H1 (cell line): ENCODE data around the gene NOTCH4. TPM values are rescaled to one million over a fixed set of nuclear protein-coding genes. Genes with fewer than 3 reads are reported as not detected.
A peak's percentile ranks its signal among the peaks of the same experiment; 100 is the strongest.
"Not testable (repeated sequence)": the region's sequence is repeated elsewhere in the genome, so short reads cannot be mapped to it uniquely, and the experiment has no call there.

ENCODE experiments used
- CTCF ChIA-PET: fragments of 300-600 bp; sonication (Branson Sonifier 250); formaldehyde crosslinking; loops from one replicate; lab custom pipeline; 2021; ENCODE audit not compliant: partially characterized antibody; lab: Charles Lee
- POLR2A ChIA-PET: fragments of 300-600 bp; sonication (Branson Sonifier 250); formaldehyde crosslinking; loops from one replicate; lab custom pipeline; 2021; ENCODE audit warnings: inconsistent platforms; ENCODE audit not compliant: partially characterized antibody; lab: Charles Lee
- DNase-seq, 2 experiments: peaks; one replicate each; pipeline versions ENCODE4 v3.0.0 to v3.0.0-alpha.2; 2010 to 2022; ENCODE audit warnings: low spot score in 2 of 2, low read depth in 1 of 2, mixed read lengths in 1 of 2
- FAIRE-seq: peaks from 2 replicates; lab custom pipeline; 2011; peaks lifted over from hg19 to GRCh38; lab: Jason Lieb, UNC
- H2AFZ ChIP-seq: 2 replicates; pipeline ENCODE4 v1.8.1; 2012; ENCODE audit warnings: low read length, inconsistent platforms
- H2AK5ac ChIP-seq: 2 replicates; pipeline ENCODE4 v1.6.1; 2013; ENCODE audit warnings: low read depth, low read length
- H2BK120ac ChIP-seq: replicated peaks from 2 replicates; pipeline ENCODE3; 2013; ENCODE audit warnings: low read depth, low read length, inconsistent platforms
- H2BK12ac ChIP-seq: 2 replicates; pipeline ENCODE4 v1.6.1; 2013; ENCODE audit warnings: low read depth, low read length
- H2BK15ac ChIP-seq: 2 replicates; pipeline ENCODE4 v1.6.1; 2013; ENCODE audit warnings: low read length
- H2BK20ac ChIP-seq: 2 replicates; pipeline ENCODE4 v1.6.1; 2013; ENCODE audit warnings: low read length
- H2BK5ac ChIP-seq: 2 replicates; pipeline ENCODE4 v1.6.1; 2013; ENCODE audit warnings: low read depth, low read length
- H3K14ac ChIP-seq: 2 replicates; pipeline ENCODE4 v1.6.1; 2013; ENCODE audit warnings: inconsistent platforms; ENCODE audit not compliant: insufficient read length
- H3K18ac ChIP-seq: 2 replicates; pipeline ENCODE4 v1.6.1; 2013; ENCODE audit warnings: low read length; ENCODE audit errors: extremely low read depth
- H3K23ac ChIP-seq: 2 replicates; pipeline ENCODE4 v1.6.1; 2013; ENCODE audit warnings: inconsistent platforms; ENCODE audit not compliant: insufficient read length
- H3K23me2 ChIP-seq: 2 replicates; pipeline ENCODE4 v1.6.1; 2013; ENCODE audit warnings: low read depth, low read length
- H3K27ac ChIP-seq: 2 replicates; pipeline ENCODE4 v1.6.1; 2011; ENCODE audit warnings: low read depth, low read length, inconsistent platforms
- H3K27me3 ChIP-seq, 4 experiments: replicated peaks in 1 of 4; 1 replicate in 1 of 4; 2 replicates in 3 of 4; pipeline versions ENCODE4 v1.6.1 to v1.8.1; 2011 to 2013; ENCODE audit warnings: low read length in 3 of 4, mild to moderate bottlenecking in 3 of 4, inconsistent platforms in 2 of 4, mixed read lengths in 2 of 4, moderate library complexity in 1 of 4; ENCODE audit not compliant: control insufficient read depth in 3 of 4, insufficient read depth in 3 of 4; ENCODE audit errors: extremely low read depth in 1 of 4
- H3K36me3 ChIP-seq, 4 experiments: 2 replicates each; pipeline versions ENCODE4 v1.6.1 to v1.8.1; 2011 to 2013; ENCODE audit warnings: mild to moderate bottlenecking in 4 of 4, low read length in 3 of 4, moderate library complexity in 2 of 4, control low read depth in 1 of 4, inconsistent platforms in 1 of 4; ENCODE audit not compliant: insufficient read depth in 4 of 4, control insufficient read depth in 2 of 4
- H3K4ac ChIP-seq: replicated peaks from 2 replicates; pipeline ENCODE3; 2013; ENCODE audit warnings: low read length, low read depth, mixed read lengths, inconsistent platforms; ENCODE audit not compliant: insufficient read length
- H3K4me1 ChIP-seq, 4 experiments: replicated peaks in 1 of 4; 1 replicate in 1 of 4; 2 replicates in 3 of 4; pipeline versions ENCODE4 v1.6.1 to v1.8.1; 2011 to 2013; ENCODE audit warnings: low read length in 3 of 4, inconsistent platforms in 2 of 4, mixed read lengths in 1 of 4; ENCODE audit not compliant: insufficient read depth in 4 of 4, control insufficient read depth in 3 of 4
- H3K4me2 ChIP-seq, 2 experiments: 2 replicates each; pipeline versions ENCODE4 v1.6.1 to v1.8.1; 2011 to 2013; ENCODE audit warnings: low read depth in 2 of 2, low read length in 2 of 2, control low read depth in 1 of 2, inconsistent platforms in 1 of 2, mild to moderate bottlenecking in 1 of 2; ENCODE audit not compliant: insufficient read depth in 1 of 2
- H3K4me3 ChIP-seq, 4 experiments: fragments of 200-600, 300-600 bp in 1 of 4; sonication (generic), shearing (Covaris generic), sonication (Bioruptor Twin) in 1 of 4; 2 replicates each; pipeline versions ENCODE4 v1.5.1 to v1.8.1; 2011 to 2016; ENCODE audit warnings: low read length in 4 of 4, low read depth in 3 of 4, control low read depth in 2 of 4, inconsistent platforms in 2 of 4, mild to moderate bottlenecking in 2 of 4, mixed read lengths in 1 of 4, moderate library complexity in 1 of 4; ENCODE audit not compliant: insufficient read depth in 2 of 4; ENCODE audit errors: extremely low read depth in 1 of 4
- H3K56ac ChIP-seq: replicated peaks from 2 replicates; pipeline ENCODE3; 2013; ENCODE audit warnings: low read depth, mild to moderate bottlenecking, mixed read lengths, low read length, inconsistent platforms; ENCODE audit not compliant: insufficient read length
- H3K79me1 ChIP-seq: 2 replicates; pipeline ENCODE4 v1.6.1; 2013; ENCODE audit warnings: low read depth, low read length, control low read depth
- H3K79me2 ChIP-seq, 2 experiments: 2 replicates each; pipeline versions ENCODE4 v1.6.1 to v1.8.1; 2012 to 2013; ENCODE audit warnings: low read length in 2 of 2, mild to moderate bottlenecking in 2 of 2, inconsistent platforms in 1 of 2; ENCODE audit not compliant: insufficient read depth in 2 of 2, control insufficient read depth in 1 of 2
- H3K9ac ChIP-seq, 4 experiments: replicated peaks in 1 of 4; 1 replicate in 1 of 4; 2 replicates in 3 of 4; pipeline versions ENCODE4 v1.6.1 to v1.8.1; 2011 to 2013; ENCODE audit warnings: low read depth in 3 of 4, low read length in 3 of 4, control low read depth in 2 of 4, mild to moderate bottlenecking in 2 of 4, moderate library complexity in 2 of 4, inconsistent platforms in 1 of 4; ENCODE audit errors: extremely low read depth in 1 of 4
- H3K9me3 ChIP-seq, 2 experiments: 2 replicates each; pipeline versions ENCODE4 v1.6.1 to v1.8.1; 2012 to 2013; ENCODE audit warnings: mild to moderate bottlenecking in 2 of 2, moderate library complexity in 2 of 2, control low read depth in 1 of 2, inconsistent platforms in 1 of 2, low read depth in 1 of 2, low read length in 1 of 2, mixed read lengths in 1 of 2; ENCODE audit not compliant: insufficient read depth in 2 of 2
- H4K20me1 ChIP-seq, 2 experiments: replicated peaks in 1 of 2; 2 replicates each; pipeline versions ENCODE3 to v1.8.1; 2011 to 2013; ENCODE audit warnings: inconsistent platforms in 2 of 2, low read length in 2 of 2, mild to moderate bottlenecking in 1 of 2; ENCODE audit not compliant: insufficient read depth in 2 of 2, control insufficient read depth in 1 of 2
- H4K5ac ChIP-seq: 2 replicates; pipeline ENCODE4 v1.6.1; 2013; ENCODE audit warnings: low read length, low read depth, mixed read lengths, inconsistent platforms; ENCODE audit not compliant: insufficient read length
- H4K8ac ChIP-seq: 2 replicates; pipeline ENCODE4 v1.8.0; 2013; ENCODE audit warnings: mild to moderate bottlenecking, moderate library complexity, low read length, inconsistent platforms; ENCODE audit not compliant: insufficient read depth; ENCODE audit errors: extremely low read depth
- H4K91ac ChIP-seq: replicated peaks from 2 replicates; pipeline ENCODE3; 2013; ENCODE audit warnings: low read length, mixed read lengths, inconsistent platforms; ENCODE audit not compliant: insufficient read length
- WGBS, 2 experiments: shearing (Covaris generic) in 1 of 2; methylation state at CpG; one replicate each; pipeline versions ENCODE4 v1.1.6 to v1.1.7; 2013 to 2015; ENCODE audit warnings: low lambda C conversion rate in 2 of 2, mixed read lengths in 2 of 2, inconsistent platforms in 1 of 2, low coverage in 1 of 2, missing lambda C conversion rate in 1 of 2; ENCODE audit not compliant: insufficient replicate concordance in 2 of 2, insufficient coverage in 1 of 2, insufficient read length in 1 of 2; ENCODE audit errors: extremely low coverage in 1 of 2, missing lambda C conversion rate in 1 of 2; 5-methylcytosine and 5-hydroxymethylcytosine counted together
- polyA plus RNA-seq, 7 experiments: library from polyadenylated mRNA; depleted of rRNA in 3 of 7; stranded (reverse) in 5 of 7; unstranded in 2 of 7; fragments of >200 nt in 5 of 7; fragments of 200-250 nt in 2 of 7; gene quantifications; 1 replicate in 5 of 7; 2 replicates in 1 of 7; 4 replicates in 1 of 7; pipeline versions ENCODE4 v1.2.1 to v1.2.3, GENCODE V29; 2011 to 2013; ENCODE audit warnings: missing spikeins in 2 of 7, mixed read lengths in 2 of 7
- total RNA-seq: library from RNA; stranded (reverse); fragmentation: NEBNext Ultra II Directional; extraction: Animal tissue kit (Norgen Biotek cat#: 25700); gene quantifications from 2 replicates; pipeline ENCODE4 v1.2.1, GENCODE V29; 2021

NOTCH4 gene
- total and polyA plus RNA-seq, 2 of the 8 experiments (the other 6 are each of a cell fraction or from before 2014, with no cell fraction given), result 1.9 to 2.8 TPM

- peak overlapping the region; percentile 51 to 57; a peak in 2 of 4 replicates for H3K4me2 ChIP-seq
- not testable (repeated sequence) for H2BK5ac ChIP-seq, DNase-seq, H4K20me1 ChIP-seq, FAIRE-seq, H2BK120ac ChIP-seq, H2AK5ac ChIP-seq, H4K8ac ChIP-seq, H3K27ac ChIP-seq, H3K14ac ChIP-seq, H3K23ac ChIP-seq, H3K4ac ChIP-seq, H2BK20ac ChIP-seq, H3K36me3 ChIP-seq, H3K9ac ChIP-seq, H3K56ac ChIP-seq, H2BK12ac ChIP-seq, H2AFZ ChIP-seq, H4K91ac ChIP-seq, H3K9me3 ChIP-seq, H3K79me1 ChIP-seq, H2BK15ac ChIP-seq, H4K5ac ChIP-seq, H3K27me3 ChIP-seq
- ChIA-PET CTCF (interaction anchor here (1.0 to 1.6 kb wide), 6 partner anchors 10 to 778 kb away, joined by 3 to 6 read pairs (median 4); no protein-coding TSS in a partner anchor), POLR2A (interaction anchor here (1.0 to 13.3 kb wide), 6 partner anchors 14 to 779 kb away, joined by 3 to 194 read pairs (median 8); partner anchors contain the start of genes AGPAT1, PRRT1, RNF5 and TNXB)
- peaks cover 8 to 48% (median 26%) of the 10 kb centered on the region in 4 experiments for H3K4me1 ChIP-seq
- H3K4me3 ChIP-seq, result peak overlapping the region in 1 of 4 experiments; percentile 42; a peak in 1 of 8 replicates
- H3K23me2 ChIP-seq, result peaks cover 11% of the 10 kb centered on the region
- peaks cover 0 to 13% of the 10 kb centered on the region in 2 experiments; a peak in 2 of 4 replicates for H3K79me2 ChIP-seq
- 77% methylated on average over 13 of the region's 13 CpGs; no CpG with 5 or more reads in 1 of the 2 experiments for WGBS, 2 experiments
- H3K18ac ChIP-seq, result 0 out of 2 replicates have a peak overlapping the region, but pooled peaks have one; percentile 97
Measured at GRCh38 chr6:32193096-32193495, 30.8 kb downstream of the NOTCH4 start.
